H9 (cell line): ENCODE data around the gene CTU2. TPM values are rescaled to one million over a fixed set of nuclear protein-coding genes. Genes with fewer than 3 reads are reported as not detected.
A peak's percentile ranks its signal among the peaks of the same experiment; 100 is the strongest.

ENCODE experiments used
- DNase-seq: peaks from one replicate; pipeline ENCODE4 v3.0.0-alpha.2; 2017
- H2AFZ ChIP-seq: one replicate; pipeline ENCODE4 v1.6.1; 2013; ENCODE audit warnings: mild to moderate bottlenecking, low read length, control low read depth, moderate library complexity
- H2AK5ac ChIP-seq: 2 replicates; pipeline ENCODE4 v1.6.1; 2013; ENCODE audit warnings: low read length, control low read depth, mixed read lengths; ENCODE audit not compliant: insufficient read length
- H2BK120ac ChIP-seq: one replicate; pipeline ENCODE4 v1.6.1; 2013; ENCODE audit warnings: low read depth, mild to moderate bottlenecking, low read length, control low read depth, inconsistent platforms; ENCODE audit not compliant: poor library complexity, severe bottlenecking
- H2BK12ac ChIP-seq: 2 replicates; pipeline ENCODE4 v1.6.1; 2013; ENCODE audit warnings: low read length, control low read depth, mixed read lengths, low read depth; ENCODE audit not compliant: insufficient read length
- H2BK15ac ChIP-seq: 2 replicates; pipeline ENCODE4 v1.6.1; 2013; ENCODE audit warnings: low read depth, low read length, control low read depth
- H2BK20ac ChIP-seq: one replicate; pipeline ENCODE4 v1.6.1; 2013; ENCODE audit warnings: low read depth, mild to moderate bottlenecking, low read length, control low read depth, inconsistent platforms; ENCODE audit not compliant: poor library complexity, severe bottlenecking
- H2BK5ac ChIP-seq: 2 replicates; pipeline ENCODE4 v1.6.1; 2013; ENCODE audit warnings: low read length, control low read depth, mixed read lengths; ENCODE audit not compliant: insufficient read length
- H3K14ac ChIP-seq: 2 replicates; pipeline ENCODE4 v1.6.1; 2013; ENCODE audit warnings: low read length, control low read depth; ENCODE audit not compliant: insufficient read depth
- H3K18ac ChIP-seq: 2 replicates; pipeline ENCODE4 v1.6.1; 2013; ENCODE audit warnings: low read depth, mild to moderate bottlenecking, mixed read lengths, low read length, control low read depth; ENCODE audit not compliant: insufficient read length
- H3K23ac ChIP-seq: 2 replicates; pipeline ENCODE4 v1.6.1; 2013; ENCODE audit warnings: low read length, control low read depth, mixed read lengths, low read depth; ENCODE audit not compliant: insufficient read length
- H3K23me2 ChIP-seq: 2 replicates; pipeline ENCODE4 v1.6.1; 2013; ENCODE audit warnings: low read depth, mild to moderate bottlenecking, mixed read lengths, low read length, control low read depth; ENCODE audit not compliant: insufficient read length, poor library complexity, severe bottlenecking
- H3K27ac ChIP-seq: 2 replicates; pipeline ENCODE4 v1.5.1; 2013; ENCODE audit warnings: low read length, control low read depth, mixed read lengths, low read depth; ENCODE audit not compliant: insufficient read length
- H3K27me3 ChIP-seq: 2 replicates; pipeline ENCODE4 v1.6.1; 2013; ENCODE audit warnings: low read length, control low read depth, inconsistent platforms; ENCODE audit not compliant: insufficient read depth
- H3K4ac ChIP-seq: 2 replicates; pipeline ENCODE4 v1.6.1; 2013; ENCODE audit warnings: low read depth, mild to moderate bottlenecking, control low read depth, inconsistent platforms, low read length, moderate library complexity
- H3K4me1 ChIP-seq: 2 replicates; pipeline ENCODE4 v1.6.1; 2013; ENCODE audit warnings: low read length, control low read depth, inconsistent platforms; ENCODE audit not compliant: insufficient read depth
- H3K4me2 ChIP-seq: 2 replicates; pipeline ENCODE4 v1.6.1; 2013; ENCODE audit warnings: low read length, control low read depth, mixed read lengths; ENCODE audit not compliant: insufficient read length, insufficient read depth
- H3K56ac ChIP-seq: 2 replicates; pipeline ENCODE4 v1.6.1; 2013; ENCODE audit warnings: low read depth, mild to moderate bottlenecking, mixed read lengths, low read length, control low read depth; ENCODE audit not compliant: insufficient read length
- H3K79me1 ChIP-seq: 2 replicates; pipeline ENCODE4 v1.6.1; 2013; ENCODE audit warnings: low read depth, mild to moderate bottlenecking, moderate library complexity, low read length, control low read depth, inconsistent platforms; ENCODE audit not compliant: insufficient read depth, poor library complexity, severe bottlenecking
- H3K79me2 ChIP-seq: 2 replicates; pipeline ENCODE4 v1.6.1; 2013; ENCODE audit warnings: low read length, control low read depth, inconsistent platforms; ENCODE audit not compliant: insufficient read depth
- H3K9ac ChIP-seq: 2 replicates; pipeline ENCODE4 v1.6.1; 2013; ENCODE audit warnings: low read length, control low read depth, mixed read lengths; ENCODE audit not compliant: insufficient read length; ENCODE audit errors: extremely low read depth
- H3K9me3 ChIP-seq: one replicate; pipeline ENCODE4 v1.6.1; 2013; ENCODE audit warnings: low read depth, low read length, inconsistent platforms; ENCODE audit not compliant: control insufficient read depth
- H3T11ph ChIP-seq: one replicate; pipeline ENCODE4 v1.6.1; 2013; ENCODE audit warnings: mild to moderate bottlenecking, low read length, control low read depth, inconsistent platforms
- H4K20me1 ChIP-seq: one replicate; pipeline ENCODE4 v1.6.1; 2013; ENCODE audit not compliant: control insufficient read depth, insufficient read length, insufficient read depth
- H4K5ac ChIP-seq: 2 replicates; pipeline ENCODE4 v1.6.1; 2013; ENCODE audit warnings: low read depth, mild to moderate bottlenecking, mixed read lengths, low read length, control low read depth; ENCODE audit not compliant: insufficient read length
- H4K8ac ChIP-seq: replicated peaks from 2 replicates; pipeline ENCODE4 v1.6.1; 2013; ENCODE audit warnings: low read length, control low read depth, mixed read lengths, low read depth; ENCODE audit not compliant: insufficient read length
- H4K91ac ChIP-seq: 2 replicates; pipeline ENCODE4 v1.6.1; 2013; ENCODE audit warnings: low read depth, mild to moderate bottlenecking, moderate library complexity, mixed read lengths, low read length, control low read depth; ENCODE audit not compliant: insufficient read length
- H3K27ac Mint-ChIP-seq, 3 experiments: 2 replicates in 2 of 3; 3 replicates in 1 of 3; pipeline ENCODE4 v1.8.0; 2020 to 2021; ENCODE audit warnings: mixed read lengths in 3 of 3, mild to moderate bottlenecking in 1 of 3, moderate library complexity in 1 of 3
- H3K27me3 Mint-ChIP-seq: 2 replicates; pipeline ENCODE4 v1.8.0; 2021; ENCODE audit warnings: low read depth, mild to moderate bottlenecking, moderate library complexity, mixed read lengths
- H3K36me3 Mint-ChIP-seq, 3 experiments: 2 replicates in 2 of 3; 3 replicates in 1 of 3; pipeline ENCODE4 v1.8.0; 2020 to 2021; ENCODE audit warnings: low read depth in 3 of 3, mixed read lengths in 3 of 3; ENCODE audit not compliant: insufficient read depth in 1 of 3
- H3K4me1 Mint-ChIP-seq, 2 experiments: 2 replicates each; pipeline ENCODE4 v1.8.0; 2020; ENCODE audit warnings: mixed read lengths in 2 of 2
- H3K4me3 Mint-ChIP-seq, 2 experiments: 2 replicates in 1 of 2; 3 replicates in 1 of 2; pipeline ENCODE4 v1.8.0; 2020 to 2021; ENCODE audit warnings: mild to moderate bottlenecking in 2 of 2, mixed read lengths in 2 of 2, moderate library complexity in 1 of 2
- H3K9me3 Mint-ChIP-seq, 2 experiments: 2 replicates in 1 of 2; 3 replicates in 1 of 2; pipeline ENCODE4 v1.8.0; 2020; ENCODE audit warnings: mild to moderate bottlenecking in 2 of 2, mixed read lengths in 2 of 2, moderate library complexity in 1 of 2
- CTCF ChIP-seq: fragments of 200-600 bp; sonication (generic); conservative IDR thresholded peaks from 3 replicates; pipeline ENCODE4 v1.8.0; 2021; ENCODE audit warnings: antibody characterized with exemption, mild to moderate bottlenecking
- WGBS: extraction: QIAGEN DNeasy Blood & Tissue Kit; methylation state at CpG from one replicate; pipeline ENCODE4 v1.1.7; 2013; ENCODE audit warnings: missing lambda C conversion rate, low lambda C conversion rate, mixed read lengths; ENCODE audit not compliant: insufficient read length; ENCODE audit errors: extremely low coverage; 5-methylcytosine and 5-hydroxymethylcytosine counted together
- total RNA-seq: library from RNA; stranded (reverse); gene quantifications from 2 replicates; pipeline ENCODE4 v1.2.1, GENCODE V29; 2021

The CTU2 gene
- total RNA-seq, 1 experiment from 2014 or later = 32.8 TPM

- Histone ChIP-seq H2AK5ac (no peak overlapping the region), H3K4ac (no peak overlapping the region; the same call in 1 of the 2 replicates), H4K5ac (no peak overlapping the region), H3K56ac (no peak overlapping the region), H3K27ac (no peak overlapping the region), H3K4me1 (peaks cover 8% of the 10 kb centered on the region; the same call in 1 of the 2 replicates), H3K9ac (no peak overlapping the region), H3K14ac (peak overlapping the region; percentile 39; the same call in 1 of the 2 replicates), H3T11ph (no peak overlapping the region), H3K18ac (peak overlapping the region; percentile 56), H2BK20ac (no peak overlapping the region), H2BK12ac (no peak overlapping the region), H4K20me1 (no peaks in the 10 kb centered on the region), H2BK15ac (no peak overlapping the region; the same call in 1 of the 2 replicates), H2BK5ac (no peak overlapping the region), H3K79me2 (no peaks in the 10 kb centered on the region), H3K23ac (no peak overlapping the region), H3K27me3 (no peaks in the 10 kb centered on the region), H3K23me2 (no peaks in the 10 kb centered on the region), H4K8ac (no peak overlapping the region), H3K9me3 (no peaks in the 10 kb centered on the region), H2AFZ (no peak overlapping the region), H3K4me2 (no peak overlapping the region), H3K79me1 (peaks cover 3% of the 10 kb centered on the region), H4K91ac (peak overlapping the region; percentile 60), H2BK120ac (no peak overlapping the region)
- no peak overlapping the region for H3K27ac Mint-ChIP-seq
- no peak overlapping the region for H3K4me3 Mint-ChIP-seq
- H3K4me1 Mint-ChIP-seq = peaks cover 30 to 49% of the 10 kb centered on the region in 2 experiments
- no peak for DNase-seq
- H3K27me3 Mint-ChIP-seq = no peaks in the 10 kb centered on the region
- H3K36me3 Mint-ChIP-seq = no peaks in the 10 kb centered on the region
- TF ChIP-seq CTCF = no peak
- H3K9me3 Mint-ChIP-seq = no peaks in the 10 kb centered on the region
- no CpG with 5 or more reads among the region's 16 CpGs for WGBS
These were observed 56.1 kb downstream of the CTU2 start for GRCh38 chr16:88762258-88762870.
